ENCODE measurements around the gene SH2D3A.
"Not testable (repeated sequence)": the region's sequence is repeated elsewhere in the genome, so short reads cannot be mapped to it uniquely, and the experiment has no call there.

The SH2D3A gene

GRCh38 chr19:6767357-6768235 is at the start of gene SH2D3A:
Gene SH2D3A, minus strand, starts transcription at chr19:6767435. Its CDS starts 3,687 bp downstream, at chr19:6763748.
- DNase-seq = no peak

DNA sequence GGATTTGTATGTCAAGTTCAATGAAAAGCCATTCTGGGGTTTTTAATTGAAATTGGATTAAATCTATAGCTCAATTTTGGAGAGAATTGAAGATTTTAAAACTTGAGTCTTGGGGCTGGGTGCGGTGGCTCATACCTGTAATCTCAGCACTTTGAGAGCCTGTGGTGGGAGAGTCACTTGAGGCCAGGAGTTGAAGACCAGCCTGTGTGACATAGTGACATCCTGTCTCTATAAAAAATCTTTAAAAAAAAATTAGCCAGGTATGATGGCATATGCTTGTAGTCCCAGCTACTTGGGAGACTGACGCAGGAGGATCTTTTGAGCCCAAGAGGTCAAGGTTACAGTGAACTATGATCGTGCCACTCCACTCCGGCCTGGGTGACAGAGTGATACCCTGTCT is 46.4 kb upstream of the SH2D3A start:
- DNase-seq = no peak

DNA sequence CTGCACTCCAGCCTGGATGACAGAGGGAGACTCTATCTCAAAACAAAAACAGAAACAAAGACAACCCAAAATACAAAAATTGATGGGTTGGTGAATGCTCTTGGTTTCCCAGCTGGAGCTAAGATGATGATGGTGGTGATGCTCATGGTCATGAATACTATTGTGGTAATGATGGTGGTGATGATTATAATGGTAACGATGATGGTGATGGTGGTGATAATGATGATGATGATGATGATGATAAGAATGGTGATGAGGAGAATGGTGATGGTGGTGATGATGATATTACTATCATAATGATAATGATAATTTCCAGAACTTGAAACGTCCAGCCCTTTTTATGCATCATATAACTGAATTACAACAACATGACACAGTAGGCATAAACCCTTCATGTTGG is 45.4 kb upstream of the SH2D3A start:
- DNase-seq = no peak

- peak; percentile 47 to 71 for DNase-seq
Measured at GRCh38 chr19:6811906-6812305, 44.7 kb upstream of the SH2D3A start.

- no peak for DNase-seq
Measured at GRCh38 chr19:6811378-6811777, 44.1 kb upstream of the SH2D3A start.

DNA sequence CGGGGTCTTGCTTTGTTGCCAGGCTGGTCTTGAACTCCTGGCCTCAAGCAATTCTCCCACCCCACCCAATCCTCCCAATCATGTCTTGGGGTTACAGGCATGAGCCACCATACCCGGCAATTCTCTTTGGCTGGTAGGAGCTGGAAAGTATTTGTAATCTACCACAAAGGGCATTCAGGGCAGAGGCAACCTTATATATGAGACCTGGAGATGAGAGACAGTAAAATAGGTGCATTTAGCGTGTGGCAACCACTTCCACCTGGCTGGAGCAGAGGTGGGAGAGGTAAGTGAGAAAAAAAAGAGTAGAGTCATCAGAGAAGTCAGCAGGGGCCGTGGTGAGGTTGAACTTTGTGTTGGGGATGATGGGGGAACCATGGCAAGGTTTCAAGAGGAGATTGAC is 42.0 kb upstream of the SH2D3A start:
- no peak for DNase-seq

DNA sequence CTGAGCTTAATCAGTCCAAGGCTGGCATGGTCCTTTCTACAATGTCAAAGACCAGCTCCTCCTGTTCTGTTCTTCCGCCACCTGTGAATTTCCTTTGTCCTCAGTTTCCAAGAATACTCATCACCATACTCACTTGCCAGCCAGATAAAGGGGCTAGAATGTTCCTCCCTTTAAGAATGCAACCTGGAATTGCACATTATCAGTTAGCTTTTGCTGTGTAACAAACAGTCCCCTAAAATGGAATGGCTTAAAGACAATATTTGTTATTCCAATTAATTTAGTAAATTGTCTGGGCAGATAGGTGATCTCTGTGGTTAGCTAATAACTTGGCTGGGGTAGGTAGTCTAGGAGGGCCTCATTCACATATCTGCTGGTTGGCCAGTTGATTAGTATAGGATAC is 41.3 kb upstream of the SH2D3A start:
- no peak for DNase-seq

- no peak for DNase-seq
Measured at GRCh38 chr19:6807291-6807690, 40.1 kb upstream of the SH2D3A start.

DNA sequence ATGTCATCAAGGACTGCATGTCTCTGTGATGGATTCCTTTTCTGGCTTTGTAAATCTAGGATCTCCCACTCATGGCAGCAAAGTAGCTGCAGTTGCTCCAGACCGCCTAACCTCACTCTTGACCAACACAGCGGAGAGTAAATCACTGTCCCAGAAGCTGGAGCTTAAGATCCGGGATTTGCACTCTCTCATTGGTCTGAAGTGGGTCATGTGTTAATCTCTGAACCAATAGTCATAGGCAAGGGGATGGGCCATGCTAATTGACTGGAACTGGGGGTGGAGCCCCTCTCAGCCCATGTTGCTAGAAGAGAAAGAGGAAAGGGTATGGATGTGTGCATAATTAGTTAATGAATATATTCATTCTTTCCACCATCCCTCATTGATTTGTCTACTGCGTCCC is 39.3 kb upstream of the SH2D3A start:
- DNase-seq = no peak

GRCh38 chr19:6803036-6803404 is 35.8 kb upstream of the SH2D3A start:
- no peak for DNase-seq

GRCh38 chr19:6802336-6803035 is 35.3 kb upstream of the SH2D3A start:
- no peak for DNase-seq

DNA sequence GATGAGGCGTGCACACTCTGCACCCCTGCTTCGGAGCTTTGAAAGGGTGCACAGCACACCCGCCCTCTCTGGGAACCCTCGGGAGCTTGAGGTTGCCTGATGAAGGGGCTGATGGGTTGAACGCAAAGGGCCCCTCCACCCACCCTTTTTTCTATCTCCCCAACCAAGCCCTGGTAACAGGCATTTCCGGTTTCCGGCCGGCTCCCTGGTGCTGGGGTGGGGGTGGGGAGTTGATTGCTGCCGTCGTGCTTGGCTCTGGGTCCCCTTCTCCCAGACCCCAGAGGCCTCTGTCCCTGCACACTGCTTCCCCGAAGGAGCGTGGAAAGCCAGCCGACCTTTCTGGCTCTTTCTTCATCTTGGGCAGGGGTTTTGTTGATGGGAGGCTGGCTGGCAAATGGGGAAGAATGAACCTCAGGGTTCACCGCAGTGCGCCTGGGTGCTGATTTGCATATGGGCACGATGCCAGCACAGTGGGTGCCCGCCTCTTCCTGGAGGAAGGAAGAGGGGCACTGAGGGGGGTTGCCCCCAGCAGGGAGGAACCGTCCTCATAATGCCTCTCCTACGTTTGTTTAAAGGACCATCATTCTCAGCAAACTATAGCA is 34.4 kb upstream of the SH2D3A start:
- DNase-seq = peak in 1 of 2 experiments; percentile 24

DNA sequence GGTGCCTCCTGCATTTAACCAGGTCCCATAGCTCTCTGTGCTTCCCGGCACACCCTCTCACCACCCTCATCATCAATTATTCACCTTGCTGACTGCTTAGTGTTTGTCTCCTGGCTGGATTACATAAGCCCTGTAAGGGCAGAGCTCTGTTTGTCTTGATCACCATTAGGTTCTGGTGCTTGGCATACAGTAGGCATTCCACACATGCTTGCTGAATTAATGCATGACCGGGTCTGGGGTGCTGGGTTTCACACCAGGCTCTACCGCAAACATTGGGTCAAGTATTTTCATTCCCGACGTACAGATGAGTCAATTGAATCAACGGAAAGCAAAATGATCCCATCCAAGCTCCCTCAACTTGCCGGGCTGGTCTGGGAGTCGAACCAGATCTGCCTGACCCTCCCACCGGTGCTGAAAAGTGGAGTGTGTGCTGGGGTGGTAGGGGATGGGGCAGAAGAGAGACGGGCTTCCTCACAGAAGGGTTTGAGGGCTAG is 33.8 kb upstream of the SH2D3A start:
- no peak for DNase-seq

DNA sequence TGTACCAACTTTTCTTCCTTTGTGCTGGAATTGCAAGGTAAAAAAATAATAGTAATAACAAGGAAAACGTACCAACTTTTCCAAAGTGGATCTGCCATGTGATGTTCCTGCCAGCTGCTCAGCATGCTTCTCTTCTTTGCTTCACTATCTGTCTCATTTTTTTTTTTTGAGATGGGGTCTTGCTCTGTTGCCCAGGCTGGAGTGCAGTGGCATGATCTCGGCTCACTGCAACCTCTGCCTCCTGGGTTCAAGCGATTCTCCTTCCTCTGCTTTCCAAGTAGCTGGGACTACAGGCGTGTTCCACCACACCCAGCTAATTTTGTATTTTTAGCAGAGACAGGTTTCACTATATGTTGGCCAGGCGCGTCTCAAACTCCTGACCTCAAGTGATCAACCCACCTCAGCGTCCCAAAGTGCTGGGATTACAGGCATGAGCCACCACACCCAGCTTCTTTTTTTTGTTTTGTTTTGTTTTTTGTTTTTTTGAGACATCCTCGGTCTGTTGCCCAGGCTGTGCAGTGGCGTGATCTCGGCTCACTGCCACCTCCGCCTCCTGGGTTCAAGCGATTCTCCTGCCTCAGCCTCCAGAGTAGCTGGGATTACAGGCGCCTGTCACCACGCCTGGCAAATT is 33.0 kb upstream of the SH2D3A start:
- DNase-seq = not testable (repeated sequence)

DNA sequence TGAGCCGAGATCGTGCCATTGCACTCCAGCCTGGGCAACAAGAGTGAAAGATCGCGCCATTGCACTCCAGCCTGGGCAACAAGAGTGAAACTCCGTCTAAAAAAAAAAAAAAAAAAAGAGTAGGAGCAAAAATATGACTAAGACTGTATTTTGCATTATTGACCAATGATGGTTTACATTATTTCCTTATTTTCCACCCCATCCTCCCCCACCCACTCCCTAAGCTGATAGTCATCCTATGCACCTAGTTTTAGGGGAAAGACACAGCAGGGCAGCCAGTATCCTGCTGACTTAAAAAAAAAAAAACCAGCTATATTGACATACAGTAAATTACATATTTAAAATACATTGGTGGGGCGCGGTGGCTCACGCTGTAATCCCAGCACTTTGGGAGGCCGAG is 30.4 kb upstream of the SH2D3A start:
- no peak for DNase-seq

GRCh38 chr19:6796278-6796677 is 29.0 kb upstream of the SH2D3A start:
- no peak for DNase-seq

- no peak for DNase-seq
Measured at GRCh38 chr19:6794686-6795431, 27.6 kb upstream of the SH2D3A start.

GRCh38 chr19:6793973-6794372 is 26.7 kb upstream of the SH2D3A start:
- no peak for DNase-seq

DNA sequence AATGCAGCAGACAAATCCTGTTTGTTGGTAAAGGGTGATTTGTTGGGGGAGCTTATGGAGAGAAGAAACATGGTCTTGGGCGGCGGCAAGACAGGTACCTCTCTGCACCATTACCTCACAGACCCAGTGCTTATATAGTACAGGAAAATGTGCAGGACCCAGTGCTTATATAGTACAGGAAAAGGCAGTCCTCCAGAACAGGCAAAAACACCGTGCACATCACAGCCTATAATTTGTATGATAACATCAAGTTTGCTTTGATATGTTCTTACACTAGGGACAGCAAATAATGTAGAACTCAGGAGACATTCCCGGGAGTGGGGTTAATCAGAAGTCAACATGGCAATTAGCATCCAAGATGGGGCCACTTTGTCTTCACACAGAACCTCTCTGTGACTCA is 26.2 kb upstream of the SH2D3A start:
- no peak for DNase-seq

GRCh38 chr19:6791237-6791636 is 24.0 kb upstream of the SH2D3A start:
- DNase-seq = no peak

GRCh38 chr19:6790194-6791128 is 23.2 kb upstream of the SH2D3A start:
- DNase-seq = no peak
